Natural killer cell (primary cell): ENCODE results near the gene DUSP1. TPM values are rescaled to one million over a fixed set of nuclear protein-coding genes. Genes with fewer than 3 reads are reported as not detected.

ENCODE experiments used
- ATAC-seq, 3 donors: fragments of 150-1000 bp in 2 of 3; fragments of 200-7000 bp in 1 of 3; cut with Tn5 transposase; 1 replicate in 1 of 3; 2 replicates in 2 of 3; pipeline ENCODE4 v1.10.0; 2021; ENCODE audit warnings: mild to moderate bottlenecking in 2 of 3, moderate library complexity in 2 of 3
- DNase-seq, 2 donors: peaks; one replicate each; pipeline versions ENCODE4 v3.0.0 to v3.0.0-alpha.2; 2013 to 2021; ENCODE audit warnings: mixed read lengths in 1 of 2
- H3K27ac ChIP-seq: one replicate; pipeline ENCODE4 v1.5.1; 2013; ENCODE audit warnings: mild to moderate bottlenecking, low read length
- H3K27me3 ChIP-seq: one replicate; pipeline ENCODE4 v1.6.1; 2013; ENCODE audit warnings: low read length; ENCODE audit not compliant: control insufficient read depth, insufficient read depth
- H3K36me3 ChIP-seq: one replicate; pipeline ENCODE4 v1.6.1; 2013; ENCODE audit warnings: low read length; ENCODE audit not compliant: control insufficient read depth, insufficient read depth
- H3K4me1 ChIP-seq: one replicate; pipeline ENCODE4 v1.6.1; 2013; ENCODE audit warnings: low read length; ENCODE audit not compliant: control insufficient read depth, insufficient read depth
- H3K4me3 ChIP-seq: one replicate; pipeline ENCODE4 v1.5.1; 2013; ENCODE audit warnings: low read length
- H3K9me3 ChIP-seq: one replicate; pipeline ENCODE4 v1.6.1; 2013; ENCODE audit warnings: low read length; ENCODE audit not compliant: control insufficient read depth, insufficient read depth
- H3K27ac Mint-ChIP-seq, 2 donors: one replicate each; pipeline ENCODE4 v1.8.0; 2022; ENCODE audit warnings: mild to moderate bottlenecking in 2 of 2, mixed read lengths in 2 of 2, moderate library complexity in 1 of 2
- H3K27me3 Mint-ChIP-seq, 2 donors: one replicate each; pipeline ENCODE4 v1.8.0; 2022; ENCODE audit warnings: low read depth in 2 of 2, mixed read lengths in 2 of 2
- H3K36me3 Mint-ChIP-seq: one replicate; pipeline ENCODE4 v1.8.0; 2022; ENCODE audit warnings: mixed read lengths
- H3K4me1 Mint-ChIP-seq, 2 donors: one replicate each; pipeline ENCODE4 v1.8.0; 2022; ENCODE audit warnings: mixed read lengths in 2 of 2
- H3K4me3 Mint-ChIP-seq: one replicate; pipeline ENCODE4 v1.8.0; 2022; ENCODE audit warnings: mild to moderate bottlenecking, moderate library complexity, mixed read lengths
- H3K9me3 Mint-ChIP-seq, 2 donors: one replicate each; pipeline ENCODE4 v1.8.0; 2022; ENCODE audit warnings: mixed read lengths in 2 of 2
- WGBS: methylation state at CpG from one replicate; pipeline ENCODE4 v1.1.7; 2013; ENCODE audit warnings: missing lambda C conversion rate; ENCODE audit not compliant: insufficient coverage; 5-methylcytosine and 5-hydroxymethylcytosine counted together
- intact Hi-C: fragments of 100-400 bp; cut with micrococcal nuclease; formaldehyde crosslinking; loops from one replicate; pipeline ENCODE4 v1.14.2; 2022
- total RNA-seq, 4 donors: library from RNA; stranded (reverse); fragments of 120-200 nt in 1 of 4; gene quantifications; one replicate each; pipeline versions ENCODE4 v1.2.3 to v1.2.4, GENCODE V29; 2013 to 2022
- TF ChIP-seq, protein P1 (sequence below): fragments of 200-600 bp; IDR thresholded peaks from one replicate; pipeline ENCODE4 v1.8.0; 2022; ENCODE audit warnings: antibody characterized with exemption

Gene DUSP1
- total RNA-seq, 3 donors from 2014 or later (not counting 1 experiment from before 2014, with no cell fraction given): 1,579 to 2,725 (median 2,168) TPM

DNA sequence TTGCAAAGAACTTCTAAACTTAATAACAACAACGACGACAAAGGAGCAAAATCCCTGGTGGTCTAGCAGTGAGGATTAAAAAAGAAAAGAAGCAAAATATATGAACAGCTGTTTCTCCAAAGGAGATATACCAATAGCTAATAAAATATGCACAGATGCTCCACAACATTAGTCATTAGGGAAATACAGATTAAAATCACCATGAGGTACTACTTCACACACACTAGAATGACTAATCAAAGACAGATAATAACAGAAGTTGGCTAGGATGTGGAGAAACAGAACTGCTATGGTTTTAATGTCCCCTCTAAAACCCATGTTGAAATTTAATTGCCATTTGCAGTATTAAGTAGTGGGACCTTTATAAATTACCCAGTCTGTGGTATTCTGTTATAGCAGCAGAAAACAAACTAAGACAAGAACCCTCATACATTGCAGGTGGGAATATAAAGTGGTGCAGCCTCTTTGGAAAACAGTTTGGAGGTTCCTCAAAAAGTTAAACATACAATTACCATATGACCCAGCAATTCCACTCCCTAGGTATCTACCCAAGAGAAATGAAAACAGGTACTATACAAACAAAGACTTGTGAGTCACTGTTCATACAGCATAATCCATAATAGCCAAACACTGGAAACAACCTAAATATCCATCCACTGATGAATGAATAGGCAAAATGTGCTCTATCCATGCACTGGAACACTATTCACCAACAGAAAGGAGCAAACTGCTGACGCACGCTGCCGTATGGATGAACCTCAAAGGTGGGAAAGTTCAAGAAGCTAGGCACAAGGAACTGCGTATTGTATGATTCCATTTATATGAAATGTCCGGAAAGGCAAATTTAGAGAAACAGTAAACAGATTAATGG lies 11.4 kb upstream of the DUSP1 start:
- intact Hi-C loops: no loop called here
- ATAC-seq (no peak), DNase-seq (no peak)
- Mint-ChIP-seq H3K9me3 (no peaks in the 10 kb centered on the region), H3K4me3 (no peak overlapping the region), H3K4me1 (peaks cover 14% of the 10 kb centered on the region in 2 donors), H3K27me3 (no peaks in the 10 kb centered on the region), H3K36me3 (no peaks in the 10 kb centered on the region), H3K27ac (no peak overlapping the region)
- WGBS: over 99% methylated on average over 5 of the region's 7 CpGs
- TF ChIP-seq, protein P1, sequence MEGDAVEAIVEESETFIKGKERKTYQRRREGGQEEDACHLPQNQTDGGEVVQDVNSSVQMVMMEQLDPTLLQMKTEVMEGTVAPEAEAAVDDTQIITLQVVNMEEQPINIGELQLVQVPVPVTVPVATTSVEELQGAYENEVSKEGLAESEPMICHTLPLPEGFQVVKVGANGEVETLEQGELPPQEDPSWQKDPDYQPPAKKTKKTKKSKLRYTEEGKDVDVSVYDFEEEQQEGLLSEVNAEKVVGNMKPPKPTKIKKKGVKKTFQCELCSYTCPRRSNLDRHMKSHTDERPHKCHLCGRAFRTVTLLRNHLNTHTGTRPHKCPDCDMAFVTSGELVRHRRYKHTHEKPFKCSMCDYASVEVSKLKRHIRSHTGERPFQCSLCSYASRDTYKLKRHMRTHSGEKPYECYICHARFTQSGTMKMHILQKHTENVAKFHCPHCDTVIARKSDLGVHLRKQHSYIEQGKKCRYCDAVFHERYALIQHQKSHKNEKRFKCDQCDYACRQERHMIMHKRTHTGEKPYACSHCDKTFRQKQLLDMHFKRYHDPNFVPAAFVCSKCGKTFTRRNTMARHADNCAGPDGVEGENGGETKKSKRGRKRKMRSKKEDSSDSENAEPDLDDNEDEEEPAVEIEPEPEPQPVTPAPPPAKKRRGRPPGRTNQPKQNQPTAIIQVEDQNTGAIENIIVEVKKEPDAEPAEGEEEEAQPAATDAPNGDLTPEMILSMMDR: no peak
- no peaks in the 10 kb centered on the region for H3K27me3 ChIP-seq
- H3K4me3 ChIP-seq: no peak overlapping the region
- H3K27ac ChIP-seq: no peak overlapping the region
- H3K9me3 ChIP-seq: no peaks in the 10 kb centered on the region
- no peaks in the 10 kb centered on the region for H3K36me3 ChIP-seq
- H3K4me1 ChIP-seq: peaks cover 14% of the 10 kb centered on the region

GRCh38 chr5:172779691-172780341 lies 8.8 kb upstream of the DUSP1 start:
- 96% methylated on average over 4 of the region's 5 CpGs for WGBS
- Histone ChIP-seq H3K27ac (no peak overlapping the region), H3K4me1 (peaks cover 29% of the 10 kb centered on the region), H3K36me3 (no peaks in the 10 kb centered on the region), H3K27me3 (no peaks in the 10 kb centered on the region), H3K9me3 (no peaks in the 10 kb centered on the region), H3K4me3 (no peak overlapping the region)
- no peak for ATAC-seq
- H3K36me3 Mint-ChIP-seq: no peaks in the 10 kb centered on the region
- intact Hi-C loops: loop anchor here (5.0 kb wide), 1 partner anchor 668 kb away; no protein-coding TSS in a partner anchor
- H3K27me3 Mint-ChIP-seq: no peaks in the 10 kb centered on the region
- no peaks in the 10 kb centered on the region for H3K9me3 Mint-ChIP-seq
- peaks cover 27 to 32% of the 10 kb centered on the region in 2 donors for H3K4me1 Mint-ChIP-seq
- H3K27ac Mint-ChIP-seq: no peak overlapping the region
- no peak overlapping the region for H3K4me3 Mint-ChIP-seq
- TF ChIP-seq, protein P1: no peak
- DNase-seq: no peak

DNA sequence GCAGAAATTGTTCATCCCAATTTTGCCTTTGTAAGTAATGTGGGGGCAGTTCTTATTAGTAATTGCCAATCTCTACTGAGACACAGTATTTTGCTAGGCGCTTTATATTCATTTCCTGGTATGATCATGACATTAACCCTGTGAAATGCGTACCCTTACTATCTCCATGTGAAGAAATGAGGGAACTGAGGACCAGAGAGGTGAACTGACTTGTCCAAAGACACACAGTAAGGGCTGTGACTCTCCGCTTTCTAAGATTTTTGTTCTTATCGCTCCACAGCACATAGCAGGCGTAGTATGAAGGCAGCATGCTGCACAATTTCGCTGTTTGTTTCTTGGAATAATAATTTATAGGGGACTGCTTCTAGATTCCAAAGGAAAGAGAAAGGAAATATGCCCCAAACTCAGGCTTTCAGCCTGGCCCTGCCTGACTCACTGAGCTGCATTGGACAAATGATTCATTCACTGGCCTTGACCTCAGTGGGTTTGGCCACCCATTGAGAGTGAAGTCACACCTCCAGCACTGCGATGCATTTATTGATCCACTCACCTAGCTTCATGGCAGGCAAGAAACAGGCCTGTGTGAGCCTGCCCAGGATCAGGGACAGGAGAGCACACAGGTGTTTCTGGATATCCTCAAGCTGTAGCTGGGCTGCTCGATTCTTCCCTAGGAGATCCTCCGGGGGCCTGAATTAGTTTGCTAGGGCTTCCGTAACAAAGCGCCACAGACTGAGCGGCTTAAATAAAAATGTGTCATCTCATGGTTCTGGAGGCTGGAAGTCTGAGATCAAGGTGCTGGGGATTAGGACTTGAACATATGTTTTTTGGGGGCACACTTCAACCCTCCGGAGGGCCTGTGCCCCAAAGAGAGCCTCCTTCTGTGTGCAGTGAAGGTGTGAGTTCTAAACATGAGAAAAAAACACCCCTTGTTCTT lies 7.2 kb upstream of the DUSP1 start:
- TF ChIP-seq, protein P1: no peak
- Histone ChIP-seq H3K27ac (peak overlapping the region; percentile 97), H3K4me1 (peaks cover 46% of the 10 kb centered on the region), H3K27me3 (no peaks in the 10 kb centered on the region), H3K36me3 (no peaks in the 10 kb centered on the region), H3K4me3 (peak overlapping the region; percentile 8), H3K9me3 (no peaks in the 10 kb centered on the region)
- 84% methylated on average over 12 of the region's 13 CpGs for WGBS
- ATAC-seq (peak; percentile 46 to 61 (median 51)), DNase-seq (peak; percentile 31 to 41)
- H3K36me3 Mint-ChIP-seq: no peaks in the 10 kb centered on the region
- peak overlapping the region; percentile 97 to 98 for H3K27ac Mint-ChIP-seq
- H3K9me3 Mint-ChIP-seq: no peaks in the 10 kb centered on the region
- H3K4me1 Mint-ChIP-seq: peaks cover 31 to 46% of the 10 kb centered on the region in 2 donors
- H3K4me3 Mint-ChIP-seq: peak overlapping the region; percentile 45
- intact Hi-C loops: loop anchor here (1.0 to 5.0 kb wide), 5 partner anchors 13 to 666 kb away; partner anchors contain the start of gene ERGIC1
- H3K27me3 Mint-ChIP-seq: no peaks in the 10 kb centered on the region
